KOPT-K1 (cell line): Measurements from ENCODE around the gene DEPDC5.

Experiments used
- H3K27ac ChIP-seq: fragments of 200-600 bp; sonication (generic); 2 replicates; pipeline ENCODE4 v1.5.1; 2016; ENCODE audit warnings: antibody characterized with exemption, mild to moderate bottlenecking, low read depth, low read length; ENCODE audit not compliant: poor library complexity, severe bottlenecking
- H3K36me3 ChIP-seq: fragments of 200-600 bp; sonication (generic); 2 replicates; pipeline ENCODE4 v1.5.1; 2017; ENCODE audit warnings: antibody characterized with exemption, mild to moderate bottlenecking, low read length, moderate library complexity; ENCODE audit not compliant: insufficient read depth
- H3K9me3 ChIP-seq: fragments of 200-600 bp; sonication (generic); 2 replicates; pipeline ENCODE4 v1.5.1; 2017; ENCODE audit warnings: antibody characterized with exemption, low read length, mild to moderate bottlenecking; ENCODE audit not compliant: insufficient read depth, poor library complexity, severe bottlenecking

Gene DEPDC5

DNA sequence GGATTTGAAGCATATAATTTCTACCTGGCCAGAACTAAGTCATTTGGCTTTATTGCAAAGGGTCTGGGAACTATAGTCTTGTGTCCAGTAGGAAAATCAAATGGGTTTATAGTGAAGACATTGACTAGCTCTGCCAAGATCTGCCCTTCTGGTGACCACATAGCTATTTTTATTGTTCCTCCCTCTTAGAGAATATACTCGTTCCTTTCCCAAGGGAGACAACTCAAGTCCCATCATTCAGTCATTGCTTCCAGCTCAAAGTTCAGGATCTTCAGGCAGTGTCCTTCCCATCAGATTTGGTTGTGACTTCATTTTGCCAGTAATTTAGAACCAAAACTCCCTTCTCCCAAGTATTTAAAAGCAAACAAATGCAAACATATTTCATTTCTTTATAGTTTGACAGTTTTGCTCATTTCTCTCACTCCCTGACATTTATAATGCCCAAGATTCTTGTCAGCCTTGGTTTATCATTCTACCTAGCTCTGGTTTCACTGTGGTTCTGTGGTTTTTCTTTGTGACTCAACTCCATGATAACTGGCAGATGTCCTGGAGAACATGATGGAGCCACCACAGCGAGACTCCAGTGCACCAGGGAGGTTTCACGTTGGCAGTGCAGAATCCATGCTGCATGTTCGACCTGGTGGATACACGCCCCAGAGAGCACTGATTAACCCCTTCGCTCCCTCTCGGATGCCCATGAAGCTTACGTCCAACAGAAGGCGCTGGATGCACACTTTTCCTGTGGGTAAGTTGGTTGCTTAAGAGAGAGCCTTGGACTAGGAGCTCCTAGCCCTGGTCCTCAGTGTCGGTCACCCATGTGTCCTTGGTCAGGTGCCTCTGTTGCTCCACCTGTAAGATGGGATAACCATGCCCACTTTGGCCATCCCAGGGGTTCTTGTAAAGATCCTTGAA is 64.9 kb downstream of the DEPDC5 start:
- no peak overlapping the region for H3K27ac ChIP-seq
- H3K36me3 ChIP-seq: peaks cover 99% of the 10 kb centered on the region
- H3K9me3 ChIP-seq: no peaks in the 10 kb centered on the region

DNA sequence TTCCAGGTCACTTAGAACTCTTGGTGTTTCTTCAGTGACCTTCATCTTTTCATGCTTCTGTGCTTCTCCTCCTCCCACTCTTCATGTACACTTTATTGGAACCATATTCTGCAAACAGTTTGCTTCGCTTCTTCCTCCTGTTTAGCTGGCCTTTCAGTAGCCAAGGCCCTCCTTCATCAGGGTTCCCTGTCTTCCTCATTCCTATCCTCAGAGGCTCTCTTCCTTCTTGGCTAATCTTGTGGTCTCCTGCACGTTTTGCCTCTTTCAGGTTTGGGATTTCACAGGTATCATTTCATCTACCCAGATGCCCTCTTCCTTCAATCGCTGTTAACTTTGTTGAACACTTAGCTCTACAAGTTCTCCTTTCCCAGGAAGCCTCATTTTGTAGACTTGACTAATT is 66.8 kb downstream of the DEPDC5 start:
- H3K27ac ChIP-seq: no peak overlapping the region
- H3K9me3 ChIP-seq: no peaks in the 10 kb centered on the region
- H3K36me3 ChIP-seq: peaks cover 92% of the 10 kb centered on the region

DNA sequence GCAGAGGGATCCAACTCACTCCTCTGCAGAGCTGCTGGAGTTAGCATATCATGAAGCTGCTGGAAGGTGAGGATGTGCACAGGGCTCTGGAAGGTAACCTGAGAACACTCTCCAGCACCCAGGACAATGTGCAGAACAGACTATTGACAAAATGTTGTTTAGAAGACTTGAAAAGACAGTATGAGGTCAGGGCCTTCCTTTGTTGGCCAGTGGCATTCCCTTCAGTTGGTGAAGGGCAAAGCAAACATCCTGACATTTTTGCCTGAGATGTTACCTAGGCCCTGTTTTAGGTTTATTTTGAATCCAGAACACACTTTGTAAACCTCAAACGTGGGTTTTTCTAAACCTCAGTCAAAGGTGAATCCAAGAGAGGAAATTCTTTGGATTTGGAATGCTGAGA is 67.8 kb downstream of the DEPDC5 start:
- Histone ChIP-seq H3K9me3 (no peaks in the 10 kb centered on the region), H3K36me3 (peaks cover 92% of the 10 kb centered on the region), H3K27ac (no peak overlapping the region)

DNA sequence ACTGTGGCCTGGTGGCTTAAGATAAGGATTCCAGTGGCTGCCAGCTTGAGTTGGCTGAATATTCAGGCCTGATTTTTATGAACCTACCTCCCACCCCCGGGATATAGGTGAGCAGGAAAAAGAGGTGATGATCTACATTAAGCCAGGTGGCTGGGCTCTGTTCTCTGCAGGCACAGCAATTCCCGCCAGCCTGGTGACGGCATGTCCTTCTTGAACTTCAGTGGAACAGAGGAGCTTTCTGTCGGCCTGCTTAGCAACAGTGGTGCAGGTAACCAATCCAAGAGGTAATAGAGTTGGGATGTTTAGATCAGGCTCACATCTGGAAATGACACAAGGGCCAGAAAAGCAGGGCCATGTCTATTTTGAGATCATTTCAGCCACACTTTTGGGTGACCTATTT is 68.7 kb downstream of the DEPDC5 start:
- peaks cover 91% of the 10 kb centered on the region for H3K36me3 ChIP-seq
- no peak overlapping the region for H3K27ac ChIP-seq
- H3K9me3 ChIP-seq: no peaks in the 10 kb centered on the region

DNA sequence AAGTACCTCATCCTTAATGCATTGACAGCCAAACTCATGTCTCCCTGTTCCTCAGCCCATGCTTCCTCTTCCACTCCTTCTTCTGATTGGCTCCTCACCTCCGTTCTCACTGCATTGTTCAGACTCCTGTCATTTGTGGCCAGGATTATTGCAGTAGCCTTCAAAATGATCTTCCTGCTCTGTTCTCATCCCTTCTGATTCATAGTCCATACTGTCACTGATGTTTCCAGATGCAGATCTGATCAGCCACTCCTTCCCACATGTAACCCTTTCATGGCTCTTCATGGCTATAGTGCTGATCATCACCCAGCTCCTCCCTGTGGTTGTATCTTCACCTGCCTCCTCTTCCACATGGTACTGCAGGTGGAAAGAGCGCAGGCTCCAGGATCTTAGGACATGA is 71.7 kb downstream of the DEPDC5 start:
- H3K36me3 ChIP-seq: peaks cover 90% of the 10 kb centered on the region
- no peaks in the 10 kb centered on the region for H3K9me3 ChIP-seq

DNA sequence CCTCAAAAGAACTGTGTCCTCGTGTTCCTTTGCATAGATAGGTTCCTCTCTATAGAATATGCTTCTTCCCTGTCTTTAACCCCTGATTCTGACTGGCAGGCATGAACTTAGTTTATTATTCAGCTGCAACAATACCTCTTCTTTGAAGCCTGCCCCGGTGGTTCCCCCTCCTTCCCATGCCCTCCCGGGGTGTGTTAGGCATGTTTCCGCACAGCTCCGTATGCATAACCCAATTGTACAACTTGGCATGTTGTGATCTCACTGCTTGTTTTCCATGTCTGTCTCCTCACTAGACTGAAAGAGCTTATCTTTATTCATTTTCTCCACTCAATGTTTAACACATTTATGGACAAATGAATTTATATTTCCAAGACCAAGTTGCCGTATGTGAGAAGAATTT is 72.6 kb downstream of the DEPDC5 start:
- no peak overlapping the region for H3K27ac ChIP-seq
- H3K36me3 ChIP-seq: peaks cover 81% of the 10 kb centered on the region
- no peaks in the 10 kb centered on the region for H3K9me3 ChIP-seq

More for the DNA sequence above, 71.7 kb downstream of the DEPDC5 start:
- no peak overlapping the region for H3K27ac ChIP-seq

DNA sequence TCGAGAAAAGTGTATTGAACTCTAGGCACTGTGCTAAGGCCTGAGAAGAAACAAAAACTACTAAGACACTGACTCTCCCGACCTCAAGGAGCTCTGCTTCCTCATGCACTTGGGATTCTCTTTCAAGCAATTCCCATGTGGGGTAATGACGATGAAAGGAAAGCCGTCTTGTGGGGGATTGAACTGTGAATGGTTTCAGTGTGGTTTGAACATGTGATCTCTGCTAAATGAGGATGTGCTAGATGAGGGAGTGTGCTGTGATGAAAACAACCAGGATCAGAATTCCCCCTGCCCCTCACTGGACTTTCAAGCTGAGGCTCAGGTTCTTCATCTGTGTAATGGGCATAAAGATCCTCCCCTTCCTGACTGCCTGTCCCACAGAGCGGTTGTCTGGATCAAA is 74.9 kb downstream of the DEPDC5 start:
- H3K27ac ChIP-seq: no peak overlapping the region
- H3K9me3 ChIP-seq: no peaks in the 10 kb centered on the region
- peaks cover 77% of the 10 kb centered on the region; the same call in 1 of the 2 replicates for H3K36me3 ChIP-seq

DNA sequence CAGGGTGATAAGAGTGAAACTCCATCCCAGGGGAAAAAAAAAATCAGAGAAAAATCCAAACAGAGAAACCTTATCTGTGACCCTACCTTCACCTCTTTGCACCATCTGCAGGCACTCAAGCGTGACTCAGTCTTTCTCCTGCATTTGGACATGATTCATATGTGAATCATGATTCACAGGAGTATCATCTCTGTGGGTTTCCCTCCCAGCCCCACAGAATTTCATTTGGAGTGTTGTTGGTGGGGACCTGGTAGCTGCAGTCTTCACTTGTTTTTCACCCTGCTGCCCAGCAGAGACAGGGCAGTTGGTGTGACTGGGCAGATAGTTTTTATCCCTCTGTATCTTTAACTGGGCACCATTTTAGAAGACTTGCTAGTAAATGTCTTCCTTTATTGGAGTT is 75.7 kb downstream of the DEPDC5 start:
- Histone ChIP-seq H3K9me3 (no peaks in the 10 kb centered on the region), H3K27ac (no peak overlapping the region), H3K36me3 (peaks cover 75% of the 10 kb centered on the region; the same call in 1 of the 2 replicates)

DNA sequence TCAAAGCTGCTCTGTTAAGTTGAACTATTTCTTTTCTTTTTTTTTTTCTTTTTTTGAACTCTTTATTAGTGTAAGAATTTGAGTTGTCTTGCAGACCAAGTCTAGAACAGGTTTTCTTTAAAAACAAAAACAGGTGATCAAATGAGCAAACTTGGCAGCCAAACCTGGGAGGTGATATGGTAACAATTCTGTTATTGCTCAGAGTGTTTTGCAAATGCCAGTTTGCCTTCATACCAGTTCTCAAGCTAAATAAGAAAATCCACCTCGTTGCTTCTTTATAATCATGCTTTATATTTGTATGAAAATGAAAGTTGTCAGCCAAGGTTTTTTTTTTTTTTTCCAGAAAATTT is 76.9 kb downstream of the DEPDC5 start:
- peaks cover 77% of the 10 kb centered on the region; the same call in 1 of the 2 replicates for H3K36me3 ChIP-seq
- no peaks in the 10 kb centered on the region for H3K9me3 ChIP-seq
- no peak overlapping the region for H3K27ac ChIP-seq

DNA sequence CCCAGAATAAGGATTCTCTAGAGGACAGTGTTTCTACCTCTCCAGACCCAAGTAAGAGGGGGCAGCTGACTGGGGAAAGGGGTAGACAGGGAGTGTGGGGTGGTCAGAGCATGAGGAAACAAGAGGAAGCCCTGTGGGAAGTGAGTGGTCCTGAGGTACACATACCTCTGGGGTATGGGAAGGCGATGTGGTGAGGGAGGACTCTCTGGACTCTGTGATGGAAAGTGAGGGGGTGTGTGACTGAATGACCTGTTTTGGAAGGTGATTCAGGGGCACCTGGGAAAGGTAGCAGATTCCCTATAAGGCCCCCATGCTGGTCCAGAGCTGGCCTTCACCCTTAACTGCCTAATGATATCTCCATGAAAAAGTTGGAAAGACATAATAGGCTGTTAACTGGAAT is 80.1 kb downstream of the DEPDC5 start:
- Histone ChIP-seq H3K36me3 (peaks cover 74% of the 10 kb centered on the region), H3K9me3 (no peaks in the 10 kb centered on the region), H3K27ac (no peak overlapping the region)

DNA sequence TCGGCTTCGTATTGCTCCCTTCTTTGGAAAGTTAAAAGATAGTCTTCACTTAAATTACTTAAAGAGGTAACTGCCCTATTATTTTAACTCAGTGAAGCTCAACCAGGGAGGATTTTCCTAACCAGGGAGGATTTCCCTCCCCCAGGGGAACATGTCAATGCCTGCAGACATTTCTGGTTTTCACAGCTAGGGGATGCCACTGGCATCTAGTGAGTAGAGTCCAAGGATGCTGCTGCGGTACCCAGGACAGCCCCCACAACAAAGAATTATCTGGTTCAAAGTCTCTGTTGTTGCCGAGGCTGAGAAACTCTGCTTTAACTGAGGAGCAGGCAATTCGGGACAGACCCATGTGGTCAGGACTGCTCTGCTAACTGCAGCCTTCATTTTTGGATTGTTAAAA is 82.2 kb downstream of the DEPDC5 start:
- Histone ChIP-seq H3K27ac (no peak overlapping the region), H3K36me3 (peaks cover 80% of the 10 kb centered on the region), H3K9me3 (no peaks in the 10 kb centered on the region)

DNA sequence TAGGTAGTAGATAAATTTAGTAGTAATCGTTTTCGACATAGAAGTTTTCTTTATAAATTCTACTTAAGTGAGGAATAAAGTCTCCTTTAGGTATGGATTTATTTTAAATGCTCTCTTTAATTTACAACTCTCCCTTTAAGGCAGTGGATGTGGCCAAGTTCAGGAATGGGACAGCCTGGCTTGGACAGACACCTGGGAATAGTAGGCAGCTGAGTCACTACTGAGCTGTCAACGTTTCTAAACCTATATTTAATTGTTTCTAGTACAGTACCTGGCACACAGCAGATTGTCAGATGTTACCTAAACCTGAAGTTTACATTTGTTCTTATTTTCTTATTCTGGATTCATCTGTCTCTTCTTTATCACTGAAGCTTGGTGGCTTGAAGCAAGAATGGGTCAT is 85.1 kb downstream of the DEPDC5 start:
- Histone ChIP-seq H3K9me3 (no peaks in the 10 kb centered on the region), H3K27ac (no peak overlapping the region), H3K36me3 (peaks cover 84% of the 10 kb centered on the region)

DNA sequence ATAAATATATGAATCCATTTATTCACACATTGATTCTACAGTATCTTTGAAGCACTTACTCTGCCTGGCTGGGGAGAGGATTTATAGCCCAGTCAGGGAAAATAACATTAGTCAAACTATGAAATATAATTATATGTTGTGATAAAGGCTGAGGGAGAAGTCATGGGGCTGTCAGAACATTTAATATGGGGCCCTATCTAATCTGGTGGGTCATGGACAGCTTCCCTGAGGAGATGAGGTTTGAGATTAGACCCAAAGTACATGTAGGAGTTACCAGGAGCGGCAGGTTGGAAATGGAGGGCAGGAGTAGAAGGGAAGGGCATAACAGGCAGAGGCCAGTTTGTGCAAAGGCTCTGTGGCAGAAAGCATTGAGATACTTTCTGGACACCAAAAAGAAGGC is 86.2 kb downstream of the DEPDC5 start:
- Histone ChIP-seq H3K9me3 (no peaks in the 10 kb centered on the region), H3K36me3 (peaks cover 86% of the 10 kb centered on the region), H3K27ac (no peak overlapping the region)

DNA sequence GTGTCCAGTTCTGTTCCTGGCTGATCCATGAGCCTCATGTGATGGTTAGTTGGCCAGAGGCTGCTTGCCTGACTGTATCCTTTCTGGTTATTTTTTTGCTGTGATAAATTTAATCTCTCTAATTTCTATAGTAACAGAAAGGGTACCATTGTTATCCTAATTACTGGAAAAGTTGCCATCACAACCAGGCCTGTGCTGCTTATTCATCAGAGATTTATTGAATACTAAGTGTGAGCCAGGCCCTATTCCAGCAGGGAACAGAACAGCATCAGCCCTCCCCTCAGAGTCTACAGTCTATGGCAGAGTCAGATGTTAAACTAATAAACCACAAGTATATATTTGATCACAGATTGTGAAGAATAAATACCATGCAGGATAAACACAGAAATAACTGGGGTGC is 86.8 kb downstream of the DEPDC5 start:
- Histone ChIP-seq H3K27ac (no peak overlapping the region), H3K9me3 (no peaks in the 10 kb centered on the region), H3K36me3 (peaks cover 88% of the 10 kb centered on the region)

DNA sequence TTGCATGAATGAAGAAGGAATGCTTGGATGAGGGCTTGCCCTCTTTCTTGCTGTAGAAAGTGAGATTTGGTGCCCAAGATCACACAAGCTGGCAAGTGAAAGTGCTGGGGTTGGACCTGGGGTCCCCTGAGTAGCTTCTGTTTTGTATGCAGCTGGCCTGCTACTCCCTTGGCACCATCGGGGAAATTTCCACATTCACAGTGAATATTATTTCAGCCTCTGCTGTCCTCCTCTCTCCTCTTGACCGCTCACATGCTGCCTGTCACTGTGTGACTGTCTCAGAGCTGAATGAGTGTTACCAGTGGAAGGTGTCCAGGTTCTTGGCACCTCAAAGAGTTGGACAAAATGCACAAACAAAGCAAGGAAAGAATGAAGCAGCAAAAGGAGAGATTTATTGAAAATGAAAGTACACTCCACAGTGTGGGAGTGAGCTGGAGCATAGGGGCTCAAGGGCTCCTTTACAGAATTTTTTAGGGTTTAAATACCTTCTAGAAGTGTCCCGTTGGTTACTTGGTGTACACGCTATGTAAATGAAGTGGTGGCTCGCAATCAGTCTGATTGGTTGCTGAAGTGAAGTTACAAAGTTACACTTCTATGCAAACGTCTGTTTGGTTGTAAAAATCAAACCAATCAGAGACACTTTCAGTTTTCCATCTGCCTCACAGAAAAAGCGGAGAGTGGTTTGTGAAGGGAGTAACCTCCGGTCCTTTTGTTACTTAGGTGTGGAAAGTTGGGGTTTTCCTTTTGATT is 87.4 kb downstream of the DEPDC5 start:
- Histone ChIP-seq H3K9me3 (no peaks in the 10 kb centered on the region), H3K36me3 (peaks cover 88% of the 10 kb centered on the region), H3K27ac (no peak overlapping the region)
